NCI-H82 treated with DMSO at 0.1 percent for 48 hours (cell line): ENCODE data around the gene PSMD10.
A peak's percentile ranks its signal among the peaks of the same experiment; 100 is the strongest.

Experiments used
- DNase-seq: peaks from one replicate; lab custom pipeline; 2025; ENCODE audit not compliant: unreplicated experiment; lab: John Stamatoyannopoulos, UW

PSMD10 gene, protein sequence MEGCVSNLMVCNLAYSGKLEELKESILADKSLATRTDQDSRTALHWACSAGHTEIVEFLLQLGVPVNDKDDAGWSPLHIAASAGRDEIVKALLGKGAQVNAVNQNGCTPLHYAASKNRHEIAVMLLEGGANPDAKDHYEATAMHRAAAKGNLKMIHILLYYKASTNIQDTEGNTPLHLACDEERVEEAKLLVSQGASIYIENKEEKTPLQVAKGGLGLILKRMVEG

GRCh38 chrX:108091264-108091877 is at the start of gene PSMD10, which contains the start of gene ATG4A:
TSS of gene PSMD10 (minus strand) at chrX:108091542. CDS start at chrX:108091520, 22 bp downstream.
TSS of gene ATG4A (plus strand) at chrX:108091778. CDS start at chrX:108091827, 49 bp downstream.
- DNase-seq = peak; percentile 89

DNA sequence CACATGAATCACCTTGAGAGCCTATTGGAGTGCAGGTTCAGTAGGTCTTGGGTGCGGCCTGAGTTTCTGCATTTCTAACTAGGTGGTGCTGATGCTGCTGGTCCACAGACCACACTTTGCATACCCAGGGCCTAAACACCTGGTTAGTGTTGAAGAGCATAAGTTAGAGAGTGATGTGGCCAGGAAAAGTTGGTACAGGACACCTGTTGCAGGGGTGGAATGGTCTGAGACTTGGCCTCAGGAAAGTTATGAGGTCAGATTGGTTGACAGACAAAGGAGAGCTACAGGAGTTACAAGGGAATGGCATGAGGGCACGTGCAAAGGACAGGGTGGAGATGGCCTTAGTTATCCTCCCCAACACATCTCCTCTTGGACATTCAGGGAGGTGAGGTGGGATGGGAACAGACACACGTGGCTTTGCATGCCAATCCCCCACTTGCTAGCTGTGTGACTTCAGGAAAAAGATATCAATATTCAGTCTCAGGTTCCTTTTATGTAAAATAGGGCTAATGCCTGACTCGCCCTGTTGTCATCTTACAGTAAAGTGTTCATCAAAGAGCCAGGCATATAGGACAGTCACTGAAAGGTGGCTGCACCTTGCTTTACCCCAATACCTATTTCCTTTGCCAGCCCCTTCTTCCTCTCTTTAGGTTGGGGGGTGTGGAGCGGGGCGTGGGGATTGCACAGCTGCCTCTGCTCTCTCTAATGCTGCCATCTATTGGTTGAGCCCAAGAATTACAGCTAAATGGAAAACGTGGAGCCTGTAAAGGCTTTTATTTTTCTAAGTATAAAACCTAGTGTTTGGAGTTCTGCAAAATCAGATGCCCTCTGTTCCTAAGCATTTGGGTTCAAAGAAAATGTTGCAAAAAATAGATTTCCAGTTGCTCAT is 47.7 kb upstream of the PSMD10 start:
- DNase-seq = no peak

- DNase-seq = no peak
These were observed 43.4 kb upstream of the PSMD10 start for GRCh38 chrX:108134724-108135123.

GRCh38 chrX:108132876-108133275 is 41.5 kb upstream of the PSMD10 start:
- no peak for DNase-seq

DNA sequence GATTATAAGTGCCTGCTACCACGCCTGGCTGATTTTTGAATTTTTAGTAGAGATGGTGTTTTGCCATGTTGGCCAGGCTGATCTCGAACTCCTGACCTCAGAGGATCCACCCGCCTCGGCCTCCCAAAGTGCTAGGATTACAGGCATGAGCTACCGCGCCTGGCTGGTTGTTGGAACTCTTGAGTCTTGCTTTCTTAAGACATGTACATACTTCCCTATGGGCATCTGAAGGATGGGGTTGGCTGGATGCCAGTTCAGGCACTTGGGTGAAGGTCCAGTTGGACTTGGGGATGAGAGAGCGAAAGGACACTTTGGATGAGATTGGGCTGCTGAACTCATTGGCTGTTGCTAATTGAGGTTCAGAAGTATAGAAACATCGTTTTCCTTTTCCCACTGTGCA is 40.7 kb upstream of the PSMD10 start:
- no peak for DNase-seq

- no peak for DNase-seq
These were observed 40.1 kb upstream of the PSMD10 start for GRCh38 chrX:108131471-108131870.

DNA sequence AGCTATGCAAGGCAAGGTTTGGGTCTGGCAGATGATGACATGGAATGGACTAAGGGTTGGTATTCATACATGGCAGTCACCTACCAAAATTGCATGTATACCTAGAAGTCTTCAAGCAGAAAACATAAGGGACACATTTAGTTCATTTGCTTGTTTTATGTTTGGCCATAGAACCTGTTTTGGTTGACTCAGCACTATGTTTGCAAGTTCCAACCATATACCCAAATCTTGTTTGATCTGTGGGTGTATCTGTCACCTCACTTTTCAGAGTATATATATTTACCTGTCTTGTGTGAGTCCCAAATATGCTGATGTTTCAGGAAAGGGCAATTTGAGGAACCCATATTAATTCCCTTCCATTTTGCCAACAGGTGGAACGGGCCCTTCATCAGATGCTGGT is 39.5 kb upstream of the PSMD10 start:
- DNase-seq = no peak

GRCh38 chrX:108127152-108127551 is 35.8 kb upstream of the PSMD10 start:
- DNase-seq = no peak

DNA sequence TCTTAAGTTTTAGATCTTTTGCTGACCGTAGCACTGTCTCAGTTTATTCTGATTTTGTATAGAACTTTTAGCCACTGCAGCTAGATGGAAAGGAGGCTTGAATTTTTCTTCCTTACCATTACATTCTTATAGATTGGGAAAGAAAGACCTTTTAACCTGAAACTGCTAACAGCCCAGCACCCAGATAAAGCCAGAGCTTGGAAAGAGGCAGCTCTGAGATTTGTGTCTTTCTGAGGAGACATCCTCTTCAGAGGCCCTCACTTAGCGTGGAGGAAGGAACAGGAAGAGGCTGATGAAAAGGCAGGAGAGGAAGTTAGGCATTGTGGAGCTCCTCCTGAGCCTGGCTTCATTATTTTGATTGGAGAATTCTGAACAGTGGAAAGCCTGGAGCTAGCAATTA is 35.3 kb upstream of the PSMD10 start:
- no peak for DNase-seq

DNA sequence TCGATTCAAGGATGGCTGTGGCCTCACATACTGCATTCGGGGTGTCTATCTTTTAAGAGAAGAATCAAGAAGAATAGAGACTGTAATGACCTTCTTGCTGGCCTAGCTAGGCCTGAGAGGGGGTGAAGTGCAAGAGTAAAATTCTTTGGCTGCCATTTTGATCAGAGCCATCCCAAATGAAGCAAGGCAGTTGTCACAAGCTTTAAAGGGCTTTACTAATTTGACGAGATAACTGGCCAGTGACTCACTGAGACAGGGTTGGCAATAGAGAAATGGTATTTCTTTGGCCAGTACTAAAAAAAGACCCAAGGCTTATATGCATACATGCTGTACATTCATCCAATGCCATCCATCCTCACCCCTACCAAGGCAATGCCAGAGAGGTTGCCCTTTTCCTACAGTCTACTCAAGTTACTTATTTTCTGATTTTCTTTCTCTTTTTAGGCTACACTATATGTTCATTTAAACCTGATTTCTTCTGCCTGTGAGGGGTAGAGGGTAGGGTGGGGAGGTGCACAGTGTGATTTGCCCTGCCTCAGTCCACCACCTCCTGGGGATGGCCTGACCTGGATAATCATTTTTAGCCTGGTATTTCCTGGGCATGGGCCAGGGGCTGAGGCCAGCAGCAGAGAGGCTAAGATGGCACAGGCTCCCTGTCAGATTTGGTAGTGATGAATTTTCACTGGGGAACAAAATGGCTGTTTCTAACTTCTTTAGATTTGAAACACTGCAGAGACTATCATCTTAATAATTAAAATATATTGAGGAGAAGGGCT is 32.4 kb upstream of the PSMD10 start:
- no peak for DNase-seq

GRCh38 chrX:108122748-108123147 is 31.4 kb upstream of the PSMD10 start:
- no peak for DNase-seq

- DNase-seq = no peak
These were observed 29.9 kb upstream of the PSMD10 start for GRCh38 chrX:108121291-108121690.

DNA sequence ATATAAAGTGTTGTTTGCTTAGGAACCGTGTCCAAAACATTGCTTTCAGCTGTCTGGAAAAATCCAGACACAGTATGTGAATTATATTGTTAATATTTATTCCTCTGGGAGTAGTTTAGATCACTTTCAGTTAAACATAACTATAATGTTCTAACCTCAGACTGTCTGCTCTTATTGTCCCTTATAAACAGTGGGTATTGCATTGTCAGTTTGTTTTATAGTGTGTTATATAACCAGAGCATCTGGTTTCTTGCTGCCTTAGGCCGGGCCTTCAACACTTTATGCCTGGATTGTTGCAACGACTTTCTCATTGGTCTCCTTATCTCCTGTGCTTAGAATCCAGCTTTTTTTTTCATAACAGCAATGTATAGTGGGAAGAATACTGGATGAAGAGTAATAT is 26.6 kb upstream of the PSMD10 start:
- DNase-seq = no peak

GRCh38 chrX:108114541-108114940 is 23.2 kb upstream of the PSMD10 start:
- DNase-seq = no peak

DNA sequence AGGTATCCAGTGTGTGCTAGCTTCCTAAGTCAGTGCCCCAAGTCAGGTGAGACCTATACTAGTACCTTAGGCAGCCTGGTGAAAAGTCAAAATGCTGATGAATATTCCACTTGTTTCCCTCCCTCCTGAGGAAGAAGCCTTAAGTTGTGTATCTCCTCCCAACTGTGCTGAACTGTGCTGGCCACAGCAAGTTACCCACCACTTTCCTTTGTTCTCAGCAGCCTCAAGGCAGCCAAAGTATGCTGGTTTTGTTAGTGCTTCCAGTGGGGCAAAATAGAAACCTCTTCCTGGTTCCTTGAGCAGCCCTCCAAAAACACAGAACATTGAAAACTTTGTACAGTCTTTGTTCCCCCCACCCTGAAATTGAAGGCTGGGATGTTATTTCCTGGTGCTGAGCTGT is 14.1 kb upstream of the PSMD10 start:
- no peak for DNase-seq

DNA sequence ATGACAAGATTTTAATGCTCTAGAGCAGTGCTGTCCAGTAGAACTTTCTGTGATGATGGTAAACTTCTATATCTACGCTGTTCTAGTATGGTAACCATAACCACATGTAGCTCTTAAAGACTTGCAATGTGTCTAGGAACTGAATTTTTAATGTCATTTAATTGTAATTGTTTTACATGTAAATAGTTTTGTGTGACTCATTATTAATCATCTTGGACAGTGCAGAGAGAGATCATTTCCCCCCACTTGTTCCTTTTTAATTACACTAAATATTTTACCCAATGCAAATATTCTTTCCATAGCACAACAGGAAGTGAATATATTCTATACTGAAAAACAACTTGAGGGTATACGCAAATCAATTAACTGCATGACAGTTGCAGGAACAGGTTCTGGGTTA is 6.0 kb upstream of the PSMD10 start:
- no peak for DNase-seq

DNA sequence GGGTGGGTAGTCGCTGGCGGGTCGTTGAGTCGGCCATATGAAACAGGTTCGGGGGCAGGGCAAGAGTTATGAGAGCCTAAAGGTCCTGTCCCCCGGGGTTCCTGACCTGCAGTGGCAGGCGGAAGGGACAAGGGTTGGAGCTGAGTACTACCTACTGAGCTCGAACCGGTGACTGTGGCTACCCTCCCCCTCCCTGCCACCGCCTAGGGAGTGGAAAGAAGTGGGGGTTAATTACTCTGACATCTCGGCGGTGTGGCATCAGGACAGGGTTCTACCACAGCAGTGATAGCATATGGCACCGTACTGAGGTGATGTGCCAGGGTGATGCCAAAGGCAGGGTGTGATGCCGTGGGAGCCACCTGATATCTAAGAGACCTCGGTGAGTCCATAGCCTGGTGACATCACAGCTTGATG is 543 bp upstream of the PSMD10 start:
- DNase-seq = no peak

GRCh38 chrX:108090491-108091263 is 665 bp downstream of the PSMD10 start:
- no peak for DNase-seq

GRCh38 chrX:108088511-108088910 is 2.8 kb downstream of the PSMD10 start:
- no peak for DNase-seq

DNA sequence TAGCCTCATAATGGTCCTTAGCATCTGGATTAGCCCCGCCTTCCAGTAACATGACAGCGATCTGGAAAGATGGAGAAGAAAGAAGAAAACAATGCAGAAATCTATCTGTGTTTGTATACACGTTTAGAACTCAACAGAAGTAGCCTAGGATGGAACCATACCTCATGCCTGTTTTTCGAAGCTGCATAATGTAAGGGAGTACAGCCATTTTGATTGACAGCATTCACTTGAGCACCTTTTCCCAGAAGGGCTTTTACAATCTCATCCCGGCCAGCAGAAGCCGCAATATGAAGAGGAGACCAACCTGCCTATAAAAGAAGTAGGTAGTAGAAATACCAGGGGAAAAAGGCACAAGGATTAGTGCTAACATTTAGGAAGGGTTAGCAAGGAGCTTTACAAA is 3.5 kb downstream of the PSMD10 start:
- DNase-seq = no peak
